GM18502 (cell line): ENCODE results near the gene ACSM3.
"Not testable (repeated sequence)": the region's sequence is repeated elsewhere in the genome, so short reads cannot be mapped to it uniquely, and the experiment has no call there.

Source experiments
- ATAC-seq: cut with Tn5 transposase; IDR thresholded peaks from one replicate; pipeline ENCODE4 v1.9.1; 2021; ENCODE audit warnings: mild to moderate bottlenecking; ENCODE audit not compliant: unreplicated experiment, poor library complexity

Gene ACSM3

DNA sequence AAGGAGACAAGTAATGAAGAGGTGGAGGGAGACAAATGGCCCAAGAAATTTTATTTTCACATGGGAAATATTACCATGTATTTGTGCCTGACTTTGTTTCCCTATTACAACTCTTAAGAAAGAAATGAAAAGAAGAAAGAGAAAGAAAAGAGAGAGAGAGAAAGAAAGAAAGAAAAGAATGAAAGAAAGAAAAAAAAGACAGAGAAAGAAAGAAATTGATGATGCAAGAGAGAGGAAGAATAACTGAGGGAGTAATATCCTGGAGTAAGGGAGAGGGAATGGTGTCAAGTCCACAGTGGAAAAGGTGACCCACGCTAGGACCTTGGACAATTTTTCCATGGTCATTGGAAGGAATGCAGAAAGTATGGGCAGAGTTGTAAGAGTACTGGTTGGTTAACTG is 10.1 kb upstream of the ACSM3 start:
- ATAC-seq: no peak

DNA sequence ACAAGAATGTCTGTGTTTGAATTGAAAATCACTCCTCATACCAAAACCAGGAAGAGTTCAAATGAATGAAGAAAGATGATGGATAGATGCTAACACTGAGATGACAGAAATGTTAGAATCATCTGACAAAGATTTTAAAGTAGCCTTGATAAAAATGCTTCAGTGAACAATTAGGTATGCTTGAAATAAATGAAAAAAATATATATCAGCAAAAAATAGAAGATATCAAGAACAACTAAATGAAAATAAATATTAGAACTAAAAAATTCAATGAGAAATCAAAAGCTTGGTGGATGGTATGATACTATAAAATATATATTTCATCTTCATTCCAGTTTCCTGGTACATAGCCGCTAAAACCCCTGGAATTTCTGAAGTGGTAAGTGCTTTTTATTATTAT is 8.6 kb upstream of the ACSM3 start:
- ATAC-seq: no peak

DNA sequence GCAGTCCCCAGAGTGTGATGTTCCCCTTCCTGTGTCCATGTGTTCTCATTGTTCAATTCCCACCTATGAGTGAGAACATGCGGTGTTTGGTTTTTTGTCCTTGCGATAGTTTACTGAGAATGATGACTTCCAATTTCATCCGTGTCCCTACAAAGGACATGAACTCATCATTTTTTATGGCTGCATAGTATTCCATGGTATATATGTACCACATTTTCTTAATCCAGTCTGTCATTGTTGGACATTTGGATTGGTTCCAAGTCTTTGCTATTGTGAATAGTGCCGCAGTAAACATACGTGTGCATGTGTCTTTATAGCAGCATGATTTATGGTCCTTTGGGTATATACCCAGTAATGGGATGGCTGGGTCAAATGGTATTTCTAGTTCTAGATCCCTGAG is 8.0 kb upstream of the ACSM3 start:
- ATAC-seq: not testable (repeated sequence)

- no peak for ATAC-seq
These were observed 3.5 kb upstream of the ACSM3 start for GRCh38 chr16:20760346-20760745.

DNA sequence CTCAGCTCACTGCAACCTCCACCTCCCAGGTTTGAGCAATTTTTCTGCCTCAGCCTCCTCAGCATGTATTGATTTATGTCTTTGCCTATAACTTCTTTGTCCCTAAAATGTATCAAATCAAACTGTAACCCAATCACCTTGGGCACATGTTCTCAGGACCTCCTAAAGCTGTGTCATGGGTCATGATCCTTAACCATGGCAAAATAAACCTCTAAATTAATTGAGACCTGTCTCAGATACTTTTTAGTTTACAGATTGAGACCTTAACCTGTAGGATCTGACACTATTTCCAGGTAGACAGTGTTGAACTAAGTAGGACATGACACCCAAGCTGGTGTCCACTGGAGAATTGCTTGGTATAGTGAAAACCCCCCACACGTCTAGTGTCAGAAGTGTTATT is 2.6 kb upstream of the ACSM3 start:
- no peak for ATAC-seq

GRCh38 chr16:20762404-20763123 is 1.2 kb upstream of the ACSM3 start:
- ATAC-seq: no peak

GRCh38 chr16:20764448-20764847 is 634 bp downstream of the ACSM3 start:
- not testable (repeated sequence) for ATAC-seq

DNA sequence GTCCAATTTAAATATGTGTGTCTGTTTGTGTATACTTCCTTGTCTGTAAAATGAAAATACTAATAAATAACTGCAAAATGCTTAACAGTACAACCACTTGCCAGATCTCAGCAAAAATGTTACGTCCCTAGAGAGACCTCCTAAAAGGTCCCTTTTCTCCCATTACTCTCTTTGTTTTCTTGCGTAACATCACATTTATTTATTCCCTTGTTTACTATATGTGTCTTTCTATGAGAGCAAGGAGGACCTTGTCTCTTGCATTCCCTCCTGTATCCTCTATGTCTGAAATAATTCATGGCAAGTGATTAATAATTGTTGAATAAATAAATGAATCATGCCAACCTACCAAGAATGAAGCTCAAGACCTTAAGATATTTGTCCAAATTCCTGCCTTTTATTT is 1.9 kb downstream of the ACSM3 start:
- no peak for ATAC-seq

GRCh38 chr16:20766294-20766693 is 2.5 kb downstream of the ACSM3 start:
- ATAC-seq: no peak

GRCh38 chr16:20767577-20767976 is 3.8 kb downstream of the ACSM3 start:
- ATAC-seq: no peak

DNA sequence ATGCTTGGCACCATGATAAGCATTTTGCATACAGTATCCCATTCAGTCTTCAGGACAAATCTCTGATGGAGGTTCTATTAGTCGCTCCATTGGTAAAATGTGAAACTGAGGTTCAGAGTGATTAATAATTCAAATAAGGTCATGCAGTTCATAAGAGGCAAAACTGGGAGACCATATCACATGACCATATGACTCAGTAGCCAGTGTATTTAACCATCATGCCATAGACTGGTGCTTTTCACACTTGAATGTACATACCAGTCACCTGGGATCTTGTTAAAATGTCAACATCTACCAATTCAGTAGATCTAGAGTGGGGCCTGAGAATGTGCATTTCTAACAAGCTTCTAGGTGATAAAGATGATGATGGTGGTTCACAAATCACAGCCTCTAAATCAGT is 4.3 kb downstream of the ACSM3 start:
- no peak for ATAC-seq

DNA sequence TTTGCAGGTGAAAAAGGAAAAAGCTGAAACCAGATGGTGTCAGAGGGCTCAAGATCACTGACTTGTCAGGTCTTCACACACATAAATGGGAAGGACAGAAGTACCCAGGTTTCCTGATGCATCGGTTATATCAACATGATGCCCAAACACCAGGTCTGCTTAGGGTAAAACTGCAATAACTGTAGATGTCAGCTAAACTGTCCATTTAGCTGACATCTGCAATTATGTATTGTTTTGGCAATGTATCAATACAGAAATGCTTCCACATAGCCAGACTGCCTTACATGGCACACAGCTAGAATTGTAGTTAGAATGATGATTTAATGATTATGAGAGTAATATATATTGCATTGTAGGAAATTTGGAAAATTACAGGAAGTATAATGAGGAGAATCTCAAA is 5.0 kb downstream of the ACSM3 start:
- ATAC-seq: no peak

GRCh38 chr16:20773679-20774078 is 9.9 kb downstream of the ACSM3 start:
- ATAC-seq: no peak

DNA sequence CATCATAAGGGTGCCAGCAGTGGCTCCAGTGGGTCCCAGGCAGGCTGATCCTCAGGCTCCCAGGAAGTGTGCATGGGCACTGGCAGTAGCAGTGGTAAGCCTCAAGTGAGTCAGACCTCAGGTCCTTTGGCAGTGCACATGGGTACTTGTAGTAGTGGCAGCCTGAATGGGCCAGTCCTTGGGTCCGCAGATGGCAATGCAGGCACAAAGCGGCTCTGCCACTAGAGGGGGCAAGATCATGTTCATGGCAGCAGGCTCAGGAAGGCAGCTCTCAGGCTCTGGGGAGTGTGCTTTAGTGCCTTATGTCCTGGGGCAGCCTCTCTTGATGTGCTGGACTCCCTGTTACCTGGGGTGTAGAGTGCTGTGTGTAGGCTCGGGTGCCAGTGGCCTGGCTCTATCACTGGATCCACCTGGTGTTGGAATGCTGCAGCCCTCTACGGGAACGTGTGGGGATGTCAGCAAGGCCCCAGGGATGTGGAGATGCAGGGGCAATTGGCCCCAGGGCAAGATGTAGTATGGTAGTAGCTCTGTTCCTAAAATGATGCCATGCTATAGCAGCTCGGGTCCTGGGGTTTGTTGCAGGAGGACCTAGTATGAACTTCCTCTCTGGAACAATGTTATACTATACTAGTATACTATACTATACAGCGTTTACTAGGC is 11.0 kb downstream of the ACSM3 start:
- peak; percentile 54 for ATAC-seq

DNA sequence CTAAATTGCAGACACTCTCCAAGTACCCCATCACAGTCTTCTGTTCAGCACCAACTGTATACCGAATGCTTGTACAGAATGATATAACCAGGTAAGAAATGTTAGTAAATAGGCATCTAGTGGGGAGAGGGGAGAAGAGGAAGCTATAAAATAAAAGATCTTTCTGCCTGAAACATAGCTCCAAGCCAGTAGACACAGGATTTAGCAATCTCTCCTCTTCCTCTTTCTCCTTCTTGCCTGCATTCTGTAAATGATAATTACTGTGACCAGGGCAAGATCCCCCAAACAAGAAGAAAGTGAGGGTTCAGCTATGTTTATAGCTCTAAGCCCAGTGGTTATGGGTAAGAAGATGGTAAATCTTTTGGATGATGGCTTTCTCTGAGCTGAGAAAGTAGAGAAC is 17.9 kb downstream of the ACSM3 start:
- ATAC-seq: no peak

DNA sequence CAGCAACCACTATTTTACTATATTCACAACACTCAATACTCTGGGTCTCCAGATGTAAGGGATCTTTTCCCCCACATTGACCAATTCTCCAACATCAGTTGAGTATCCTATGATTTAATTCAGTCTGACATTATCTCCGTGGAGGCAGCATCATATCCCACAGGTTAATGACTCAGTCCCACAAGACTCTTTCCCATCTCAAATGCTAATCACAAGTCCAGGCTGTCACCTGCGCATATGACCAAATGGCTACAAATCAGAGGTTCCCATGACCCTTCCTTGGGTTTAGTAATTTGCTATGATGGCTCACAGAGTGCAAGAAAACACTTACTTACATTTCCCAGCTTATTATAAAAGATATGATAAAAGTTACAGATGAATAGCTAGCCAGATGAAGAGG is 18.7 kb downstream of the ACSM3 start:
- ATAC-seq: no peak

- no peak for ATAC-seq
These were observed 20.4 kb downstream of the ACSM3 start for GRCh38 chr16:20784204-20784603.

- no peak for ATAC-seq
These were observed 25.3 kb downstream of the ACSM3 start for GRCh38 chr16:20789130-20789529.

- no peak for ATAC-seq
These were observed 28.3 kb downstream of the ACSM3 start for GRCh38 chr16:20791923-20792612.

- ATAC-seq: no peak
These were observed 34.5 kb downstream of the ACSM3 start for GRCh38 chr16:20798364-20798763.

DNA sequence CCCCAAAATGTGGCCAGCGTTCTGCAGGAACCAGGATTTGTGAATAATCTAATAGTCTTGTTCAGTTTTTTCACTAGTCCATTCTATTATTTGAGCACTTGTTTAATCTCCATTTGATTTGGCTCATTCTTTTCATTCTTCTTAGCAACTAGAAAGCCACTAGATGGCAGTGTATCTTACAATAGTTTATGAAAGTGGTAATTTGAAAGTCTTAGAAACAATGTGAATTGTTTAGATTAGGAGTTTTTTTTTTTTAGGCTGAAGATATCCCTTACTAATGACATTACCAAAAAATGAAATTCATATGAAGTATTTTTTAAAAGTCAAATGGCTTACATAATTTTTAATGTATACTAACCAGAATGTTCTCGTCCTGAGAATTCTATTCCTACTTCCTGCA is 35.8 kb downstream of the ACSM3 start:
- ATAC-seq: no peak

- no peak for ATAC-seq
These were observed 37.5 kb downstream of the ACSM3 start for GRCh38 chr16:20801278-20801677.
